K562 (cell line): Measurements from ENCODE around the gene AHNAK. TPM values are rescaled to one million over a fixed set of nuclear protein-coding genes. Genes with fewer than 3 reads are reported as not detected.

Experiments used
- BCL6 ChIP-seq: fragments of 250-450 bp; sonication (Bioruptor Pico); IDR thresholded peaks from 2 replicates; pipeline ENCODE4 v1.4.0; 2020
- CEBPB ChIP-seq: fragments of 450-650 bp; IDR thresholded peaks from 2 replicates; pipeline ENCODE4 v1.6.1; 2016; ENCODE audit warnings: missing genetic modification characterization, missing compliant biosample characterization
- DPF2 ChIP-seq: fragments of 450-650 bp; IDR thresholded peaks from 2 replicates; pipeline ENCODE4 v1.6.1; 2016
- JUND ChIP-seq, 2 experiments: IDR thresholded peaks; 2 replicates in 1 of 2; 3 replicates in 1 of 2; pipeline ENCODE4 v1.6.1; 2011; ENCODE audit warnings: borderline replicate concordance in 2 of 2, low read depth in 2 of 2, low read length in 2 of 2, improper control_type of control experiment in 1 of 2, missing biosample characterization in 1 of 2, missing genetic modification characterization in 1 of 2, missing genetic modification reagents in 1 of 2
- KLF10 ChIP-seq: fragments of 250-450 bp; sonication (Bioruptor Pico); IDR thresholded peaks from 2 replicates; pipeline ENCODE4 v1.6.1; 2021; ENCODE audit warnings: matching md5 sums
- NR2C1 ChIP-seq, 2 experiments: fragments of 450-650 bp; IDR thresholded peaks; 2 replicates each; pipeline ENCODE4 v1.6.1; 2017; ENCODE audit warnings: mild to moderate bottlenecking in 2 of 2, antibody characterized with exemption in 1 of 2, inconsistent platforms in 1 of 2, missing compliant biosample characterization in 1 of 2, missing genetic modification characterization in 1 of 2
- RFX5 ChIP-seq: IDR thresholded peaks from 2 replicates; pipeline ENCODE4 v1.6.1; 2011; ENCODE audit warnings: low read depth, mild to moderate bottlenecking, improper control_type of control experiment, low read length
- RNF2 ChIP-seq: sonication (generic); IDR thresholded peaks from 2 replicates; pipeline ENCODE4 v1.6.1; 2016
- ZNF174 ChIP-seq: fragments of 250-450 bp; sonication (Bioruptor Pico); IDR thresholded peaks from 2 replicates; pipeline ENCODE4 v1.4.0; 2020; ENCODE audit warnings: mild to moderate bottlenecking
- ZNF184 ChIP-seq: sonication (generic); formaldehyde crosslinking; IDR thresholded peaks from 2 replicates; pipeline ENCODE4 v1.5.0; 2020; ENCODE audit warnings: missing genetic modification reagents
- polyA plus RNA-seq, 8 experiments: library from polyadenylated mRNA; depleted of rRNA in 4 of 8; stranded (reverse) in 5 of 8; unstranded in 3 of 8; fragments of >200 nt; fragmentation: Nextera tagmentation in 2 of 8; fragmentation: Illumina TruSeq in 1 of 8; extraction: Ambion mirVana in 2 of 8; extraction: Trizol in 1 of 8; gene quantifications; 2 replicates each; pipeline versions ENCODE4 v1.2.1 to v1.2.3, GENCODE V29; 2011 to 2014; ENCODE audit warnings: inconsistent platforms in 1 of 8, missing spikeins in 1 of 8
- total RNA-seq, 7 experiments: library from RNA; depleted of rRNA in 6 of 7; stranded (reverse); fragments of >200 nt in 6 of 7; fragmentation: Illumina TruSeq in 2 of 7; extraction: Trizol in 2 of 7; gene quantifications; 2 replicates each; pipeline versions ENCODE4 v1.2.1 to v1.2.3, GENCODE V29; 2011 to 2021; ENCODE audit warnings: low replicate concordance in 1 of 7
- TF ChIP-seq, protein P1 (sequence below): sonication (generic); formaldehyde crosslinking; IDR thresholded peaks from 2 replicates; pipeline ENCODE4 v1.8.1; 2023; ENCODE audit warnings: mild to moderate bottlenecking, missing genetic modification reagents
- TF ChIP-seq, protein P2 (sequence below), 2 experiments: fragments of 450-650 bp; IDR thresholded peaks; 2 replicates each; pipeline ENCODE4 v1.6.1; 2016; ENCODE audit warnings: mild to moderate bottlenecking in 2 of 2, borderline replicate concordance in 1 of 2, low read depth in 1 of 2, moderate library complexity in 1 of 2
- TF ChIP-seq, protein P3 (sequence below): sonication (generic); formaldehyde crosslinking; IDR thresholded peaks from 2 replicates; pipeline ENCODE4 v1.8.1; 2023; ENCODE audit warnings: mild to moderate bottlenecking, missing genetic modification reagents, moderate library complexity

AHNAK gene
- total and polyA plus RNA-seq, 9 of the 15 experiments (the other 6 are each of a cell fraction or from before 2014, with no cell fraction given): 1.5 to 89.7 (median 45.0) TPM

DNA sequence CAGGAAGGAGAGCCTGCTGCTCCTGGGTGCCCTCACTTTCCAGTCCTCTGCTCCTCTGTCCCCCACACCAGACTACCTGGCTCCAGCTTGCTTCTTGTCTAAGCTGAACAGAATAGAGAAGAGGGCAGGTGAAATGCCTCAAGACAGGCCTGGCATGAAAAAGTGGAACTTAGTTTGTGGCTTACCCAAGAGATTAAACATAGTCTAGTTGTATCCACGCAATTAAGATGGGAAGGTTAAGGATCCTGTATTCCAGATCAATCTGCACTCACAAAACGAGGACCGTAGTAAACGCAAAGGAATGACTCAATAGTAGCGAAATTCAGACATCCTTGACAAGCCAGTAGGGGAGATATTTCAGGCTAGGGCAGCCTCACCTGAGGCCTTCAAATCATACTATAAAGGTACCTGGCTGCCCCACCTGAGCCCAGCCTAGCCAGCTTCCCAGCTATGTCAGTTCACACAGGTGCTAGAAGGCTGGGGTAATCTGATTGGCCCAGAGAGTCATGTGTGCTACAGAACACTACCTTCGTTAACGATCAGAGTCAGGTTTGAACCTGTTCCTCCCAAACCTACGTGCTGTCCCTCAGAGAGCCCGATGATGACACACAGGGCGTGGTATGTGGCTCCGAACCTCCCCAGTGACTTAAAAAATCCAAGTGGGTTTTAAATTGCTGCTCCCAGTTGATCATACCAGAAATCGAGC lies 46.5 kb downstream of the AHNAK start (continued):
- no peak for TF ChIP-seq KLF10
- TF ChIP-seq CEBPB (tag): 0 out of 2 replicates have a peak, but pooled peaks have one; percentile 46
- TF ChIP-seq, protein P1, sequence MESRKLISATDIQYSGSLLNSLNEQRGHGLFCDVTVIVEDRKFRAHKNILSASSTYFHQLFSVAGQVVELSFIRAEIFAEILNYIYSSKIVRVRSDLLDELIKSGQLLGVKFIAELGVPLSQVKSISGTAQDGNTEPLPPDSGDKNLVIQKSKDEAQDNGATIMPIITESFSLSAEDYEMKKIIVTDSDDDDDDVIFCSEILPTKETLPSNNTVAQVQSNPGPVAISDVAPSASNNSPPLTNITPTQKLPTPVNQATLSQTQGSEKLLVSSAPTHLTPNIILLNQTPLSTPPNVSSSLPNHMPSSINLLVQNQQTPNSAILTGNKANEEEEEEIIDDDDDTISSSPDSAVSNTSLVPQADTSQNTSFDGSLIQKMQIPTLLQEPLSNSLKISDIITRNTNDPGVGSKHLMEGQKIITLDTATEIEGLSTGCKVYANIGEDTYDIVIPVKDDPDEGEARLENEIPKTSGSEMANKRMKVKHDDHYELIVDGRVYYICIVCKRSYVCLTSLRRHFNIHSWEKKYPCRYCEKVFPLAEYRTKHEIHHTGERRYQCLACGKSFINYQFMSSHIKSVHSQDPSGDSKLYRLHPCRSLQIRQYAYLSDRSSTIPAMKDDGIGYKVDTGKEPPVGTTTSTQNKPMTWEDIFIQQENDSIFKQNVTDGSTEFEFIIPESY: peak; percentile 12; the same call in 1 of the 2 replicates
- TF ChIP-seq NR2C1 (IDR thresholded peaks at IDR 0.05): no peak
- no peak for TF ChIP-seq NR2C1 (tag; IDR thresholded peaks at IDR 0.05)
- TF ChIP-seq BCL6 (CRISPR knock-in tag): no peak
- TF ChIP-seq, protein P2, sequence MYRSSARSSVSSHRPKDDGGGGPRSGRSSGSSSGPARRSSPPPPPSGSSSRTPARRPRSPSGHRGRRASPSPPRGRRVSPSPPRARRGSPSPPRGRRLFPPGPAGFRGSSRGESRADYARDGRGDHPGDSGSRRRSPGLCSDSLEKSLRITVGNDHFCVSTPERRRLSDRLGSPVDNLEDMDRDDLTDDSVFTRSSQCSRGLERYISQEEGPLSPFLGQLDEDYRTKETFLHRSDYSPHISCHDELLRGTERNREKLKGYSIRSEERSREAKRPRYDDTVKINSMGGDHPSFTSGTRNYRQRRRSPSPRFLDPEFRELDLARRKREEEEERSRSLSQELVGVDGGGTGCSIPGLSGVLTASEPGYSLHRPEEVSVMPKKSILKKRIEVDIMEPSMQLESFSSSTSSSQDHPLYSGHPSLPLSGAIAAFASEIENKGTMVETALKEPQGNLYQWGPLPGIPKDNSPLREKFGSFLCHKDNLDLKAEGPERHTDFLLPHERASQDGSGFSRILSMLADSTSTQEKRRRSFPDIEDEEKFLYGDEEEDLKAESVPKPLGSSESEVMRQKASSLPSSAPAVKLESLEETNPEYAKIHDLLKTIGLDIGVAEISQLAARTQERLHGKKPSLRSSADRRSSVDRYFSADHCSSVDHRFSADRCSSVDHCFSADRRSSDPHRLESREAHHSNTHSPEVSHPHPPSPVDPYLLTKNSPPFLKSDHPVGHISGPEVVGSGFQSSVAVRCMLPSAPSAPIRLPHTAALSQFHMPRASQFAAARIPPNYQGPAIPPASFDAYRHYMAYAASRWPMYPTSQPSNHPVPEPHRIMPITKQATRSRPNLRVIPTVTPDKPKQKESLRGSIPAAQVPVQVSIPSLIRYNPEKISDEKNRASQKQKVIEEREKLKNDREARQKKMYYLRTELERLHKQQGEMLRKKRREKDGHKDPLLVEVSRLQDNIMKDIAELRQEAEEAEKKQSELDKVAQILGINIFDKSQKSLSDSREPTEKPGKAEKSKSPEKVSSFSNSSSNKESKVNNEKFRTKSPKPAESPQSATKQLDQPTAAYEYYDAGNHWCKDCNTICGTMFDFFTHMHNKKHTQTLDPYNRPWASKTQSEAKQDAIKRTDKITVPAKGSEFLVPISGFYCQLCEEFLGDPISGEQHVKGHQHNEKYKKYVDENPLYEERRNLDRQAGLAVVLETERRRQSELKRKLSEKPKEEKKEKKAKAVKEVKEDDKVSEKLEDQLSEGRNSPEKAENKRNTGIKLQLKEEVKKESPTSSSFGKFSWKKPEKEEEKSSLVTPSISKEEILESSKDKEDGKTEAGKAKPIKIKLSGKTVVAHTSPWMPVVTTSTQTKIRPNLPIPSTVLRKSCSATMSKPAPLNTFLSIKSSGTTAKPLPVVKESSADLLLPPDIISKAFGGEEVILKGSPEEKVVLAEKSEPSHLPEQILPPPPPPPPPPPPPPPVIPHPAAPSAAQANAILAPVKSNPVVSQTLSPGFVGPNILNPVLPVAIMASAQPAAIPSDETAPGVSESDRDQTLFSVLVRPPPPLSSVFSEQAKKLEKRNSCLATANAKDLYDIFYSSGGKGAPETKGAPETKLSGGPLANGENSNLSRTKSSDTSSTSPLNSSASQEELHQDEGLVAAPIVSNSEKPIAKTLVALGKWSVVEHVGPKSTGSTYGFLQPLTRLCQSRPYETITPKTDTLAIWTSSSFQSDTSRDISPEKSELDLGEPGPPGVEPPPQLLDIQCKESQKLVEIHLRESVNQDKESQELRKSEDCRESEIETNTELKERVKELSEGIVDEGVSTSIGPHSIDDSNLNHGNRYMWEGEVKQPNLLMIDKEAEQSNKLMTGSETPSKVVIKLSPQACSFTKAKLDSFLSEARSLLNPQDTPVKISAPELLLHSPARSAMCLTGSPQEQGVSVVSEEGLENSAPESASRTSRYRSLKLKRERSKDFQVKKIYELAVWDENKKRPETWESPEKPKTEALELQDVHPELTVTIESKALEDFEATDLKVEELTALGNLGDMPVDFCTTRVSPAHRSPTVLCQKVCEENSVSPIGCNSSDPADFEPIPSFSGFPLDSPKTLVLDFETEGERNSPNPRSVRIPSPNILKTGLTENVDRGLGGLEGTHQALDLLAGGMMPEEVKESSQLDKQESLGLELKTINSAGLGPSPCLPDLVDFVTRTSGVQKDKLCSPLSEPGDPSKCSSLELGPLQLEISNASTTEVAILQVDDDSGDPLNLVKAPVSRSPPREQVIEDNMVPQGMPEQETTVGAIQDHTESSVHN (IDR thresholded peaks at IDR 0.05; ENCODE audit: borderline replicate concordance in 1 of 2, low read depth in 1 of 2): no peak
- no peak for TF ChIP-seq ZNF174
- no peak for TF ChIP-seq RNF2
- TF ChIP-seq, protein P3, sequence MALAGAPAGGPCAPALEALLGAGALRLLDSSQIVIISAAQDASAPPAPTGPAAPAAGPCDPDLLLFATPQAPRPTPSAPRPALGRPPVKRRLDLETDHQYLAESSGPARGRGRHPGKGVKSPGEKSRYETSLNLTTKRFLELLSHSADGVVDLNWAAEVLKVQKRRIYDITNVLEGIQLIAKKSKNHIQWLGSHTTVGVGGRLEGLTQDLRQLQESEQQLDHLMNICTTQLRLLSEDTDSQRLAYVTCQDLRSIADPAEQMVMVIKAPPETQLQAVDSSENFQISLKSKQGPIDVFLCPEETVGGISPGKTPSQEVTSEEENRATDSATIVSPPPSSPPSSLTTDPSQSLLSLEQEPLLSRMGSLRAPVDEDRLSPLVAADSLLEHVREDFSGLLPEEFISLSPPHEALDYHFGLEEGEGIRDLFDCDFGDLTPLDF (CRISPR knock-in tag): no peak
- peak; percentile 64; the same call in 1 of the 2 replicates for TF ChIP-seq JUND (IDR thresholded peaks at IDR 0.05; ENCODE audit: borderline replicate concordance, low read depth, low read length)
- 0 out of 3 replicates have a peak, but pooled peaks have one; percentile 35 for TF ChIP-seq JUND (tag; IDR thresholded peaks at IDR 0.05; ENCODE audit: borderline replicate concordance, low read depth, low read length)
- TF ChIP-seq DPF2: 0 out of 2 replicates have a peak, but pooled peaks have one; percentile 20
- no peak for TF ChIP-seq ZNF184 (CRISPR knock-in tag)
- TF ChIP-seq RFX5: no peak
